ENCODE data around the gene IL6ST. TPM values are rescaled to one million over a fixed set of nuclear protein-coding genes. Genes with fewer than 3 reads are reported as not detected.

Gene IL6ST
- total and polyA plus RNA-seq, 10 of the 15 experiments (the other 5 are each of a cell fraction or from before 2014, with no cell fraction given): 1.5 to 139 (median 13.0) TPM

- Histone ChIP-seq H3K4me1 (ENCODE audit: control insufficient read depth, insufficient read depth, low read length) (no peaks in the 10 kb centered on the region), H3K36me3 (ENCODE audit: control insufficient read depth in 2 of 2, insufficient read depth in 2 of 2, low read length in 1 of 2) (no peaks in the 10 kb centered on the region), H3K9me3 (replicated peaks; ENCODE audit: control insufficient read depth, insufficient read depth, low read length) (no peaks in the 10 kb centered on the region), H3K27me3 (replicated peaks in 1 of 2; ENCODE audit: control insufficient read depth in 2 of 2, insufficient read depth in 2 of 2, low read length in 1 of 2) (no peaks in the 10 kb centered on the region), H3K9ac (ENCODE audit: control insufficient read depth, insufficient read depth, low read length) (no peak overlapping the region), H3K4me2 (ENCODE audit: control insufficient read depth, insufficient read depth) (no peak overlapping the region), H3K4me3 (no peak overlapping the region), H3K27ac (ENCODE audit: control insufficient read depth, insufficient read depth) (no peak overlapping the region), H2AFZ (ENCODE audit: control insufficient read depth, low read depth, low read length) (no peak overlapping the region), H3K79me2 (ENCODE audit: control insufficient read depth, insufficient read depth, low read length) (no peaks in the 10 kb centered on the region), H4K20me1 (ENCODE audit: control insufficient read depth, insufficient read depth) (no peaks in the 10 kb centered on the region)
- CTCF ChIA-PET: interaction anchor here (0.9 to 1.5 kb wide), 2 partner anchors 15 to 271 kb away, joined by 3 to 4 read pairs; no protein-coding TSS in a partner anchor
- TF ChIP-seq MYC (IDR thresholded peaks at IDR 0.05; ENCODE audit: insufficient read depth, insufficient read length, insufficient replicate concordance, low read length, severe bottlenecking) (no peak), SPI1 (IDR thresholded peaks at IDR 0.05; ENCODE audit: borderline replicate concordance, insufficient read depth, low read depth, low read length) (peak; percentile 69), ZSCAN29 (IDR thresholded peaks at IDR 0.05) (no peak), CBX5 (IDR thresholded peaks at IDR 0.05; ENCODE audit: low read depth) (no peak)
- POLR2A ChIA-PET: interaction anchor here (0.6 kb wide), 1 partner anchor 609 kb away, joined by 3 read pairs; no protein-coding TSS in a partner anchor
- no TSS peak for BruUV-seq (replicated peaks)
- in situ Hi-C loops (cut with MboI): no loop called here
- intact Hi-C loops (cut with micrococcal nuclease; ENCODE audit: unreplicated experiment): no loop called here
- DNase-seq (ENCODE audit: low read depth, low spot score): no peak
- WGBS (ENCODE audit: insufficient coverage, insufficient replicate concordance, low lambda C conversion rate, missing lambda C conversion rate): 55% methylated on average over 12 of the region's 12 CpGs
- RAD21 ChIA-PET (ENCODE audit: unreplicated experiment): no interaction called here
- SMC1A ChIA-PET (ENCODE audit: uncharacterized antibody, unreplicated experiment): no interaction called here
- no peak for FAIRE-seq
- ATAC-seq: peak; percentile 40
Observed at GRCh38 chr5:55929020-55929799, 65.6 kb downstream of the IL6ST start.
